Measurements from ENCODE around the gene RIPOR3.

RIPOR3 gene

DNA sequence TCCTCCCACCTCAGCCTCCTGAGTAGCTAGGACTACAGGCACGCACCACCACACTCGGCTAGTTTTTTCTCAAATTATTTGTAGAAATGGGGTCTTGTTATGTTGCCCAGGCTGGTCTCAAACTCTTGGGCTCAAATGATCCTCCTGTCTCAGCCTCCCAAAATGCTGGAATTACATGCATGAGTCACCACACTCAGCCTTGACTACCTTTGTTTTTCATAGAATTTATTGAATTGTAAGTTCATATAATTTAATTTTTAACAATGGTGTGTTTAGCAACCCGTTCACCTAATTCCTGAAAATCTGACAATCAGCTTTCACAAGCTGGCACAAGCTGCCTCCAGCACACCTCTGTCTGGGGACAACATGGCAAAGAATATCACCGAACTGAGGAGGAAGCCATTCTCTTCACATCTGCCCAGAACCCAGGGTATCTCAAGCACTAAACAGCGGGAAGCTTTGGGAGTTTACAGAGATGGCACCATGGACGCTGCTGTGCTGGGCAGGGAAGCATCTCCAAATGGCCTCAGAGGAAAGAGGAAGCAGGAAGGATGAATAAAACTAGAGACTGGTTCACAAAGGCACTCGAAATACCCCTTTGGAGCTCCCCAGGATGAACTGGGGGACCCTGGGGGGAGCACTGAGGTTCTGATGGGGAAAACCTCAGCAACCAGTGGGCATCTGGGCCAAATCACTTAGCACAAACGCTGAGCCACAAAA, 2.9 kb downstream of the RIPOR3 start:
- H3K27ac ChIP-seq = no peak overlapping the region
- TF ChIP-seq, protein P1, sequence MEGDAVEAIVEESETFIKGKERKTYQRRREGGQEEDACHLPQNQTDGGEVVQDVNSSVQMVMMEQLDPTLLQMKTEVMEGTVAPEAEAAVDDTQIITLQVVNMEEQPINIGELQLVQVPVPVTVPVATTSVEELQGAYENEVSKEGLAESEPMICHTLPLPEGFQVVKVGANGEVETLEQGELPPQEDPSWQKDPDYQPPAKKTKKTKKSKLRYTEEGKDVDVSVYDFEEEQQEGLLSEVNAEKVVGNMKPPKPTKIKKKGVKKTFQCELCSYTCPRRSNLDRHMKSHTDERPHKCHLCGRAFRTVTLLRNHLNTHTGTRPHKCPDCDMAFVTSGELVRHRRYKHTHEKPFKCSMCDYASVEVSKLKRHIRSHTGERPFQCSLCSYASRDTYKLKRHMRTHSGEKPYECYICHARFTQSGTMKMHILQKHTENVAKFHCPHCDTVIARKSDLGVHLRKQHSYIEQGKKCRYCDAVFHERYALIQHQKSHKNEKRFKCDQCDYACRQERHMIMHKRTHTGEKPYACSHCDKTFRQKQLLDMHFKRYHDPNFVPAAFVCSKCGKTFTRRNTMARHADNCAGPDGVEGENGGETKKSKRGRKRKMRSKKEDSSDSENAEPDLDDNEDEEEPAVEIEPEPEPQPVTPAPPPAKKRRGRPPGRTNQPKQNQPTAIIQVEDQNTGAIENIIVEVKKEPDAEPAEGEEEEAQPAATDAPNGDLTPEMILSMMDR (IDR thresholded peaks at IDR 0.05) = no peak
- TF ChIP-seq ZFX (IDR thresholded peaks at IDR 0.05; ENCODE audit: borderline replicate concordance) = no peak

DNA sequence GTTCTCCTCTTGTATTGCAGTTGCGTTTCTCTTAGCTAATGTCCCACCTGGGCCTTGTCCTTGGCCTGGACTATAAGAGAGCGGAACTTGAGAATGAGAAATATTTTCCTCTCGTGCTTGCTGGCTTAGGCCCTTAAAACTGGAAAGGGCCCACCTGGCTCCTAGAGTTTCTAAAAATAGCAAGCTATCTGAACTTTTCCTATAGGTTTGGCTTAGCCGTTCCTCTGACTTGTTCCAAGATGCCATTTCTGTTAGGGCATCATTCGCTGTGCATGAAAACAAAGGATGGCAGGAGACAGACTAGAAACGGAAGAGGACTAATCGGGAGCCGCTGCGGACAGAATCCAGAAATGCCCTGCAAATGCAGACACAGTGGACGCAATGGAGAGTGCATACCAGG, 4.5 kb downstream of the RIPOR3 start:
- H3K27ac ChIP-seq = no peak overlapping the region
- no peak for TF ChIP-seq ZFX (IDR thresholded peaks at IDR 0.05; ENCODE audit: borderline replicate concordance)
- TF ChIP-seq, protein P1 (IDR thresholded peaks at IDR 0.05) = no peak

DNA sequence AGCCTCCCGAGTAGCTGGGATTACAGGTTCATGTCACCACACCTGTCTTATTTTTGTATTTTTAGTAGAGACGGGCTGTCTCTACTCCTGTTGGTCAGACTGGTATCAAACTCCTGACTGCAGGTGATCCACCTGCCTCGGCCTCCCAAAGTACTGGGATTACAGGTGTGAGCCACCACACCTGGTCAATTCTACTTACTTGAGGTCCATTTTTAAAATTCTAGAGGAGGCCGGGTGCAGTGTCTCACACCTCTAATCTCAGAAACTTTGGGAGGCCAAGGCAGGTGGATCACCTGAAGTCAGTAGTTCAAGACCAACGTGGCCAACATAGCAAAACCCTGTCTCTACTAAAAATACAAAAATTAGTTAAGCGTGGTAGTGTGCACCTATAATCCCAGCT, 7.8 kb downstream of the RIPOR3 start:
- TF ChIP-seq, protein P1 (IDR thresholded peaks at IDR 0.05) = no peak
- TF ChIP-seq ZFX (IDR thresholded peaks at IDR 0.05; ENCODE audit: borderline replicate concordance) = no peak
- no peak overlapping the region for H3K27ac ChIP-seq

GRCh38 chr20:50682947-50683530, 8.3 kb downstream of the RIPOR3 start:
- no peak for TF ChIP-seq ZFX (IDR thresholded peaks at IDR 0.05; ENCODE audit: borderline replicate concordance)
- TF ChIP-seq, protein P1 (IDR thresholded peaks at IDR 0.05) = no peak
- no peak overlapping the region for H3K27ac ChIP-seq

GRCh38 chr20:50682065-50682464, 9.3 kb downstream of the RIPOR3 start:
- TF ChIP-seq ZFX (IDR thresholded peaks at IDR 0.05; ENCODE audit: borderline replicate concordance) = no peak
- TF ChIP-seq, protein P1 (IDR thresholded peaks at IDR 0.05) = no peak
- H3K27ac ChIP-seq = no peak overlapping the region

DNA sequence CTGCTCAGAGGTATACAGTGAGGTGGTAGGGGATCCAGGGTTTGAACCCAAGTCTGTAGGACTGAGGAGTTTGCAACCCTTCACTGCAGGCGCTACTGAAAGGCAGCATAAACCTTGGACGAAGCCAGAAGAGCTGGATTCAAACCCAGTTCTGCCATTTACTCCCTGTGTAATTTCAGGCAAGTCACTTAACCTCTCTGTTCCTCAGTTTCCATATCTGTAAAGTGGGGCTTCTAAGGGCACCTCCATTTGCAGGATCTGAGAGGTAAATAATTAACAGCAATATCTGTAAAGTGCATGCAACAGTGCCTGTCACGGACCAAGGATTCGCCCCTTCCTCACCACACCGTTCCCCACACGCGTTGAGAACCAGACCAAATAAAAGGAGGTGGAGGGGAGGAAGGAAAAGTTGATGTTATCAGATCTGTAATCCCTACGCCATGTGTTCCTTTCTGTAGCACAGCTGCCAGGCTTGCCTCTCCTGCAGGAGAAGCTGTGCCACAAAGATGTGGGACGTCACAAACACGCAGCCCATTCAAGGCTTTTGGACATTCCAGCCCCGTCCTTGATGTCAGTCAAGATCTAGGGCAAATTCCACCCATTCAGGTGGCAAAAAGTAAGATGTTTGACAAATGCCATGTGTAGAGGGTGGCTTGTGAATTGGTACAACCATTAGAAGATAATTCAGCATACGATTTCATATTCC, 9.8 kb downstream of the RIPOR3 start:
- no peak overlapping the region for H3K27ac ChIP-seq
- TF ChIP-seq, protein P1 (IDR thresholded peaks at IDR 0.05) = no peak
- TF ChIP-seq ZFX (IDR thresholded peaks at IDR 0.05; ENCODE audit: borderline replicate concordance) = no peak

Data from 22Rv1 (cell line).